ENCODE measurements around the gene TRIM42. TPM values are rescaled to one million over a fixed set of nuclear protein-coding genes. Genes with fewer than 3 reads are reported as not detected.

Gene TRIM42
- total and polyA plus RNA-seq, 2 of the 8 experiments (the other 6 are each of a cell fraction or from before 2014, with no cell fraction given) = not detected

DNA sequence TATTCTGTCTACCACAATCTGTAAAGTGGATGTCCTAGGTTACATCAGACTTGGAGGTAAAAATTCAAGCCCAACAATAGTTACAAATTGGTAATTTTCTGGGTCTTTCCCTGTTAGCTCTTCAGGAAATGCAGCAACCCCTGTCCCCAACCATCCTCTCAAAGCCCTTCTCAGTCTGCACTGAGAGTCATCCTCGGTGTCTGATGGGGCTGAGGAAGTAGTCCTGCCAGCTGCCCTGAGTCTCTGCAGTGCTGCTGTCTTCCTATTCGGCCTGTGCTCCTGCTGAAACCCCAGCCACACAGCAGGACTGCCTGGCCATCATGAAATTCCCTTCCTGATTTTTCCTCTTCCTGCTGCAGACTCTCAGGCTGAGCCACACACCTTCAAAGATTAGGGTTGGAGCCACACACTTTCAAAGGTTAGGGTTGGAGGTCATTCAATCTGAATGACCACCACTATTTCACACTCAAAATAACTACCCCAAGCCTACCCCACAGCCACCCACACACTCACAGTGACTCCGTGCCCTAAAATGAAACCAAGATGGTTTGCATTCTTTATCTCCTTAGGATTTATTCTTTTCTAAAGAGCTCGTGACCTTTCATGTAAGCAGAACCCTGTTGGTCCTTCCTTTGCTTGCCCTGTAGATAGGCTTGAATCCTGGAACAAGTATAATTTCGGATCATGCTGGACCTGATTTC is 17.6 kb downstream of the TRIM42 start:
- TF ChIP-seq GABPA (IDR thresholded peaks at IDR 0.05; ENCODE audit: borderline replicate concordance, insufficient read depth, low read length) (no peak), SRF (IDR thresholded peaks at IDR 0.05; ENCODE audit: low read depth, low read length) (no peak), YY1 (IDR thresholded peaks at IDR 0.05; ENCODE audit: low read depth, low read length) (no peak), NRF1 (IDR thresholded peaks at IDR 0.05; ENCODE audit: low read depth, low read length) (no peak), CTBP2 (IDR thresholded peaks at IDR 0.05; ENCODE audit: borderline replicate concordance, insufficient read depth, insufficient read length, low read length) (no peak)
- TF ChIP-seq, protein P1, sequence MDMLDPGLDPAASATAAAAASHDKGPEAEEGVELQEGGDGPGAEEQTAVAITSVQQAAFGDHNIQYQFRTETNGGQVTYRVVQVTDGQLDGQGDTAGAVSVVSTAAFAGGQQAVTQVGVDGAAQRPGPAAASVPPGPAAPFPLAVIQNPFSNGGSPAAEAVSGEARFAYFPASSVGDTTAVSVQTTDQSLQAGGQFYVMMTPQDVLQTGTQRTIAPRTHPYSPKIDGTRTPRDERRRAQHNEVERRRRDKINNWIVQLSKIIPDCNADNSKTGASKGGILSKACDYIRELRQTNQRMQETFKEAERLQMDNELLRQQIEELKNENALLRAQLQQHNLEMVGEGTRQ (IDR thresholded peaks at IDR 0.05; ENCODE audit: low read length) = no peak
- TF ChIP-seq, protein P2, sequence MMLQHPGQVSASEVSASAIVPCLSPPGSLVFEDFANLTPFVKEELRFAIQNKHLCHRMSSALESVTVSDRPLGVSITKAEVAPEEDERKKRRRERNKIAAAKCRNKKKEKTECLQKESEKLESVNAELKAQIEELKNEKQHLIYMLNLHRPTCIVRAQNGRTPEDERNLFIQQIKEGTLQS (IDR thresholded peaks at IDR 0.05; ENCODE audit: insufficient read depth, low read depth, low read length) = no peak
- Histone ChIP-seq H3K9ac (replicated peaks in 1 of 4; ENCODE audit: extremely low read depth in 1 of 4, low read depth in 3 of 4, low read length in 3 of 4) (no peak overlapping the region), H2BK5ac (ENCODE audit: low read depth, low read length) (no peak overlapping the region), H3K14ac (ENCODE audit: insufficient read length) (no peak overlapping the region), H3K4me1 (replicated peaks in 1 of 4; ENCODE audit: control insufficient read depth in 3 of 4, insufficient read depth in 4 of 4, low read length in 3 of 4) (no peaks in the 10 kb centered on the region), H2BK20ac (ENCODE audit: low read length) (no peak overlapping the region), H3K4me3 (ENCODE audit: extremely low read depth in 1 of 4, insufficient read depth in 2 of 4, low read depth in 3 of 4, low read length in 4 of 4) (no peak overlapping the region), H4K20me1 (replicated peaks in 1 of 2; ENCODE audit: control insufficient read depth in 1 of 2, insufficient read depth in 2 of 2, low read length in 2 of 2) (no peaks in the 10 kb centered on the region), H3K27ac (ENCODE audit: low read depth, low read length) (no peak overlapping the region), H3K4me2 (ENCODE audit: insufficient read depth in 1 of 2, low read depth in 2 of 2, low read length in 2 of 2) (no peak overlapping the region), H2AFZ (ENCODE audit: low read length) (peak overlapping the region; percentile 79; the same call in 1 of the 2 replicates), H3K4ac (replicated peaks; ENCODE audit: insufficient read length, low read depth, low read length) (no peak overlapping the region), H2BK120ac (replicated peaks; ENCODE audit: low read depth, low read length) (no peak overlapping the region), H3K56ac (replicated peaks; ENCODE audit: insufficient read length, low read depth, low read length) (no peak overlapping the region), H3K9me3 (ENCODE audit: insufficient read depth in 2 of 2, low read depth in 1 of 2, low read length in 1 of 2) (no peaks in the 10 kb centered on the region; a peak in 1 of 4 replicates), H3K79me2 (ENCODE audit: control insufficient read depth in 1 of 2, insufficient read depth in 2 of 2, low read length in 2 of 2) (no peaks in the 10 kb centered on the region), H2BK15ac (ENCODE audit: low read length) (no peak overlapping the region), H2AK5ac (ENCODE audit: low read depth, low read length) (no peak overlapping the region), H2BK12ac (ENCODE audit: low read depth, low read length) (no peak overlapping the region), H3K79me1 (ENCODE audit: low read depth, low read length) (no peaks in the 10 kb centered on the region), H3K27me3 (replicated peaks in 1 of 4; ENCODE audit: control insufficient read depth in 3 of 4, extremely low read depth in 1 of 4, insufficient read depth in 3 of 4, low read length in 3 of 4) (no peaks in the 10 kb centered on the region), H3K23me2 (ENCODE audit: low read depth, low read length) (peaks cover 3% of the 10 kb centered on the region; the same call in 1 of the 2 replicates), H3K23ac (ENCODE audit: insufficient read length) (no peak overlapping the region), H4K5ac (ENCODE audit: insufficient read length, low read depth, low read length) (no peak overlapping the region), H4K91ac (replicated peaks; ENCODE audit: insufficient read length, low read length) (no peak overlapping the region), H3K36me3 (ENCODE audit: control insufficient read depth in 2 of 4, insufficient read depth in 4 of 4, low read length in 3 of 4) (no peaks in the 10 kb centered on the region), H3K18ac (ENCODE audit: extremely low read depth, low read length) (no peak overlapping the region), H4K8ac (ENCODE audit: extremely low read depth, insufficient read depth, low read length) (no peak overlapping the region)
- ChIA-PET CTCF (ENCODE audit: partially characterized antibody) (interaction anchor here (0.6 to 1.5 kb wide), 3 partner anchors 42 to 720 kb away, joined by 3 read pairs; no protein-coding TSS in a partner anchor), POLR2A (ENCODE audit: partially characterized antibody) (no interaction called here)
- DNase-seq (ENCODE audit: low read depth in 1 of 2, low spot score in 2 of 2) (no peak), FAIRE-seq (no peak)
- 88% methylated on average over 5 of the region's 5 CpGs; no CpG with 5 or more reads in 1 of the 2 experiments for WGBS, 2 experiments (ENCODE audit: extremely low coverage in 1 of 2, insufficient coverage in 1 of 2, insufficient read length in 1 of 2, insufficient replicate concordance in 2 of 2, low coverage in 1 of 2, low lambda C conversion rate in 2 of 2, missing lambda C conversion rate in 1 of 2)
